Measurements from ENCODE around the gene RNF186.

Gene RNF186

DNA sequence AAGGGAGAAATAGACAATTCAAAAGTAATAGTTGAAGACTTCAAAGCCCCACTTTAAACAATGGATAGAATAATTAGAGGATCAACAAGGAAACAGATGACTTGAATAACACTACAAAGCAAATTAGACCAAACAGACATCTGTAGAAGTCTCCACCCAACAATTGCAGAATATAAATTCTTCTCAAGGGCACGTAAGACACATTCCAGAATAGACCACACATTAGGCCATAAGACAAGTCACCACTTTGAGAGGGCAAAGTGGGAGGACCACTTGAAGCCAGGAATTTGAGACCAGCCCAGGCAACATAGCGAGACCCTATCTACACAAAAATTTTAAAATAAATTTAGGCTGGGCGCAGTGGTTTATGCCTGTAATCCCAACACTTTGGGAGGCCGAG, 20.5 kb upstream of the RNF186 start:
- TF ChIP-seq ZFP30 (CRISPR knock-in tag; IDR thresholded peaks at IDR 0.05) (no peak), TCF4 (CRISPR knock-in tag; IDR thresholded peaks at IDR 0.05; ENCODE audit: borderline replicate concordance) (no peak), CSDC2 (CRISPR knock-in tag; IDR thresholded peaks at IDR 0.05) (no peak), BACH2 (CRISPR knock-in tag; IDR thresholded peaks at IDR 0.05; ENCODE audit: borderline replicate concordance) (no peak), ISL1 (CRISPR knock-in tag; IDR thresholded peaks at IDR 0.05) (no peak), CSRNP3 (CRISPR knock-in tag; IDR thresholded peaks at IDR 0.05) (no peak), PPARA (CRISPR knock-in tag; IDR thresholded peaks at IDR 0.05; ENCODE audit: borderline replicate concordance) (no peak), ZC3H10 (CRISPR knock-in tag; IDR thresholded peaks at IDR 0.05) (no peak), RARB (CRISPR knock-in tag; IDR thresholded peaks at IDR 0.05) (no peak), ZNF70 (CRISPR knock-in tag; IDR thresholded peaks at IDR 0.05) (no peak), TOX (CRISPR knock-in tag; IDR thresholded peaks at IDR 0.05; ENCODE audit: borderline replicate concordance) (no peak), OSR1 (CRISPR knock-in tag; IDR thresholded peaks at IDR 0.05) (no peak), ZNF8 (CRISPR knock-in tag; IDR thresholded peaks at IDR 0.05) (no peak), ARNTL (CRISPR knock-in tag; IDR thresholded peaks at IDR 0.05; ENCODE audit: borderline replicate concordance, low read depth) (no peak), GLIS3 (CRISPR knock-in tag; IDR thresholded peaks at IDR 0.05) (no peak), ZFP3 (CRISPR knock-in tag; IDR thresholded peaks at IDR 0.05) (no peak), ESRRG (CRISPR knock-in tag; IDR thresholded peaks at IDR 0.05) (no peak)
- TF ChIP-seq, protein P1, sequence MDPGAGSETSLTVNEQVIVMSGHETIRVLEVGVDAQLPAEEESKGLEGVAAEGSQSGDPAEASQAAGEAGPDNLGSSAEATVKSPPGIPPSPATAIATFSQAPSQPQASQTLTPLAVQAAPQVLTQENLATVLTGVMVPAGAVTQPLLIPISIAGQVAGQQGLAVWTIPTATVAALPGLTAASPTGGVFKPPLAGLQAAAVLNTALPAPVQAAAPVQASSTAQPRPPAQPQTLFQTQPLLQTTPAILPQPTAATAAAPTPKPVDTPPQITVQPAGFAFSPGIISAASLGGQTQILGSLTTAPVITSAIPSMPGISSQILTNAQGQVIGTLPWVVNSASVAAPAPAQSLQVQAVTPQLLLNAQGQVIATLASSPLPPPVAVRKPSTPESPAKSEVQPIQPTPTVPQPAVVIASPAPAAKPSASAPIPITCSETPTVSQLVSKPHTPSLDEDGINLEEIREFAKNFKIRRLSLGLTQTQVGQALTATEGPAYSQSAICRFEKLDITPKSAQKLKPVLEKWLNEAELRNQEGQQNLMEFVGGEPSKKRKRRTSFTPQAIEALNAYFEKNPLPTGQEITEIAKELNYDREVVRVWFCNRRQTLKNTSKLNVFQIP (CRISPR knock-in tag; IDR thresholded peaks at IDR 0.05; ENCODE audit: borderline replicate concordance, low read depth): no peak
- TF ChIP-seq, protein P2, sequence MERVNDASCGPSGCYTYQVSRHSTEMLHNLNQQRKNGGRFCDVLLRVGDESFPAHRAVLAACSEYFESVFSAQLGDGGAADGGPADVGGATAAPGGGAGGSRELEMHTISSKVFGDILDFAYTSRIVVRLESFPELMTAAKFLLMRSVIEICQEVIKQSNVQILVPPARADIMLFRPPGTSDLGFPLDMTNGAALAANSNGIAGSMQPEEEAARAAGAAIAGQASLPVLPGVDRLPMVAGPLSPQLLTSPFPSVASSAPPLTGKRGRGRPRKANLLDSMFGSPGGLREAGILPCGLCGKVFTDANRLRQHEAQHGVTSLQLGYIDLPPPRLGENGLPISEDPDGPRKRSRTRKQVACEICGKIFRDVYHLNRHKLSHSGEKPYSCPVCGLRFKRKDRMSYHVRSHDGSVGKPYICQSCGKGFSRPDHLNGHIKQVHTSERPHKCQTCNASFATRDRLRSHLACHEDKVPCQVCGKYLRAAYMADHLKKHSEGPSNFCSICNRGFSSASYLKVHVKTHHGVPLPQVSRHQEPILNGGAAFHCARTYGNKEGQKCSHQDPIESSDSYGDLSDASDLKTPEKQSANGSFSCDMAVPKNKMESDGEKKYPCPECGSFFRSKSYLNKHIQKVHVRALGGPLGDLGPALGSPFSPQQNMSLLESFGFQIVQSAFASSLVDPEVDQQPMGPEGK (CRISPR knock-in tag; IDR thresholded peaks at IDR 0.05; ENCODE audit: borderline replicate concordance): no peak
- TF ChIP-seq, protein P3, sequence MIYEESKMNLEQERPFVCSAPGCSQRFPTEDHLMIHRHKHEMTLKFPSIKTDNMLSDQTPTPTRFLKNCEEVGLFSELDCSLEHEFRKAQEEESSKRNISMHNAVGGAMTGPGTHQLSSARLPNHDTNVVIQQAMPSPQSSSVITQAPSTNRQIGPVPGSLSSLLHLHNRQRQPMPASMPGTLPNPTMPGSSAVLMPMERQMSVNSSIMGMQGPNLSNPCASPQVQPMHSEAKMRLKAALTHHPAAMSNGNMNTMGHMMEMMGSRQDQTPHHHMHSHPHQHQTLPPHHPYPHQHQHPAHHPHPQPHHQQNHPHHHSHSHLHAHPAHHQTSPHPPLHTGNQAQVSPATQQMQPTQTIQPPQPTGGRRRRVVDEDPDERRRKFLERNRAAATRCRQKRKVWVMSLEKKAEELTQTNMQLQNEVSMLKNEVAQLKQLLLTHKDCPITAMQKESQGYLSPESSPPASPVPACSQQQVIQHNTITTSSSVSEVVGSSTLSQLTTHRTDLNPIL (CRISPR knock-in tag; IDR thresholded peaks at IDR 0.05; ENCODE audit: low read depth): no peak
- ATAC-seq: no peak

GRCh38 chr1:19831441-19831840, 16.4 kb upstream of the RNF186 start:
- TF ChIP-seq ZNF8 (CRISPR knock-in tag; IDR thresholded peaks at IDR 0.05): no peak
- TF ChIP-seq GLIS3 (CRISPR knock-in tag; IDR thresholded peaks at IDR 0.05): no peak
- no peak for TF ChIP-seq TCF4 (CRISPR knock-in tag; IDR thresholded peaks at IDR 0.05; ENCODE audit: borderline replicate concordance)
- no peak for TF ChIP-seq BACH2 (CRISPR knock-in tag; IDR thresholded peaks at IDR 0.05; ENCODE audit: borderline replicate concordance)
- TF ChIP-seq ZFP3 (CRISPR knock-in tag; IDR thresholded peaks at IDR 0.05): no peak
- TF ChIP-seq ZNF70 (CRISPR knock-in tag; IDR thresholded peaks at IDR 0.05): no peak
- no peak for TF ChIP-seq ZC3H10 (CRISPR knock-in tag; IDR thresholded peaks at IDR 0.05)
- TF ChIP-seq ZFP30 (CRISPR knock-in tag; IDR thresholded peaks at IDR 0.05): no peak
- TF ChIP-seq RARB (CRISPR knock-in tag; IDR thresholded peaks at IDR 0.05): no peak
- TF ChIP-seq CSDC2 (CRISPR knock-in tag; IDR thresholded peaks at IDR 0.05): no peak

GRCh38 chr1:19828546-19828945, 13.5 kb upstream of the RNF186 start:
- ATAC-seq: no peak

More at GRCh38 chr1:19831441-19831840, 16.4 kb upstream of the RNF186 start:
- ATAC-seq: no peak

More at GRCh38 chr1:19828546-19828945, 13.5 kb upstream of the RNF186 start:
- no peak for TF ChIP-seq ZFP30 (CRISPR knock-in tag; IDR thresholded peaks at IDR 0.05)
- no peak for TF ChIP-seq ZNF565 (CRISPR knock-in tag; conservative IDR thresholded peaks at IDR 0.05; ENCODE audit: low read depth)
- TF ChIP-seq BACH2 (CRISPR knock-in tag; IDR thresholded peaks at IDR 0.05; ENCODE audit: borderline replicate concordance): no peak
- no peak for TF ChIP-seq CSRNP3 (CRISPR knock-in tag; IDR thresholded peaks at IDR 0.05)
- TF ChIP-seq ESRRG (CRISPR knock-in tag; IDR thresholded peaks at IDR 0.05): no peak
- no peak for TF ChIP-seq ZNF70 (CRISPR knock-in tag; IDR thresholded peaks at IDR 0.05)
- TF ChIP-seq TOX (CRISPR knock-in tag; IDR thresholded peaks at IDR 0.05; ENCODE audit: borderline replicate concordance): no peak
- TF ChIP-seq SNAI2 (CRISPR knock-in tag; IDR thresholded peaks at IDR 0.05): no peak
- TF ChIP-seq, protein P3 (CRISPR knock-in tag; IDR thresholded peaks at IDR 0.05; ENCODE audit: low read depth): no peak
- TF ChIP-seq RARB (CRISPR knock-in tag; IDR thresholded peaks at IDR 0.05): no peak
- TF ChIP-seq ARNTL (CRISPR knock-in tag; IDR thresholded peaks at IDR 0.05; ENCODE audit: borderline replicate concordance, low read depth): no peak
- TF ChIP-seq ZNF8 (CRISPR knock-in tag; IDR thresholded peaks at IDR 0.05): no peak
- no peak for TF ChIP-seq CSDC2 (CRISPR knock-in tag; IDR thresholded peaks at IDR 0.05)
- TF ChIP-seq GLIS3 (CRISPR knock-in tag; IDR thresholded peaks at IDR 0.05): no peak

All from SK-N-SH treated with all-trans-retinoic acid at 6 μM for 48 hours (cell line).